ENCODE results near the gene SYNPO2.
"Not testable (repeated sequence)": the region's sequence is repeated elsewhere in the genome, so short reads cannot be mapped to it uniquely, and the experiment has no call there.

The SYNPO2 gene

DNA sequence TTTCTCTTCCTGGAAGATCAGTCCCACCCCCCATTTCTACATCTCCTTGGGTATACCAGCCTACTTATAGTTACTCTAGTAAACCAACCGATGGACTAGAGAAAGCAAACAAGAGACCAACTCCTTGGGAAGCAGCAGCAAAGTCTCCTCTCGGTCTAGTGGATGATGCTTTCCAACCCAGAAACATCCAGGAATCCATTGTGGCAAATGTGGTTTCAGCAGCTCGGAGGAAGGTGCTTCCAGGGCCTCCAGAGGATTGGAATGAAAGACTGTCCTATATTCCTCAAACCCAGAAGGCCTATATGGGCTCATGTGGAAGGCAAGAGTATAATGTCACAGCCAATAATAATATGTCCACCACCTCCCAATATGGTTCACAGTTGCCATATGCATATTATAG, 168.8 kb downstream of the SYNPO2 start:
- H3K36me3 ChIP-seq (ENCODE audit: low read length), result no peaks in the 10 kb centered on the region
- H3K79me2 ChIP-seq (ENCODE audit: insufficient read depth, low read length), result no peaks in the 10 kb centered on the region
- no peak overlapping the region for H3K9ac ChIP-seq (ENCODE audit: low read length)
- no peak overlapping the region for H2AFZ ChIP-seq (ENCODE audit: low read depth, low read length, severe bottlenecking)
- no peak overlapping the region for H3K4me3 ChIP-seq (ENCODE audit: insufficient read depth, low read length, poor library complexity, severe bottlenecking)
- H3F3A ChIP-seq (ENCODE audit: insufficient read depth), result no peaks in the 10 kb centered on the region
- no peak overlapping the region for H3K27ac ChIP-seq (ENCODE audit: low read depth, low read length)
- H3K9me2 ChIP-seq (replicated peaks; ENCODE audit: insufficient read depth, low read length), result no peaks in the 10 kb centered on the region
- H3K9me3 ChIP-seq (ENCODE audit: insufficient read depth, low read length), result no peaks in the 10 kb centered on the region
- TF ChIP-seq, protein P1, sequence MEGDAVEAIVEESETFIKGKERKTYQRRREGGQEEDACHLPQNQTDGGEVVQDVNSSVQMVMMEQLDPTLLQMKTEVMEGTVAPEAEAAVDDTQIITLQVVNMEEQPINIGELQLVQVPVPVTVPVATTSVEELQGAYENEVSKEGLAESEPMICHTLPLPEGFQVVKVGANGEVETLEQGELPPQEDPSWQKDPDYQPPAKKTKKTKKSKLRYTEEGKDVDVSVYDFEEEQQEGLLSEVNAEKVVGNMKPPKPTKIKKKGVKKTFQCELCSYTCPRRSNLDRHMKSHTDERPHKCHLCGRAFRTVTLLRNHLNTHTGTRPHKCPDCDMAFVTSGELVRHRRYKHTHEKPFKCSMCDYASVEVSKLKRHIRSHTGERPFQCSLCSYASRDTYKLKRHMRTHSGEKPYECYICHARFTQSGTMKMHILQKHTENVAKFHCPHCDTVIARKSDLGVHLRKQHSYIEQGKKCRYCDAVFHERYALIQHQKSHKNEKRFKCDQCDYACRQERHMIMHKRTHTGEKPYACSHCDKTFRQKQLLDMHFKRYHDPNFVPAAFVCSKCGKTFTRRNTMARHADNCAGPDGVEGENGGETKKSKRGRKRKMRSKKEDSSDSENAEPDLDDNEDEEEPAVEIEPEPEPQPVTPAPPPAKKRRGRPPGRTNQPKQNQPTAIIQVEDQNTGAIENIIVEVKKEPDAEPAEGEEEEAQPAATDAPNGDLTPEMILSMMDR (IDR thresholded peaks at IDR 0.05; ENCODE audit: insufficient read depth, low read length, poor library complexity, severe bottlenecking), result no peak
- no peak for TF ChIP-seq EZH2phosphoT487 (conservative IDR thresholded peaks at IDR 0.05; ENCODE audit: low read length)
- no peaks in the 10 kb centered on the region for H3K27me3 ChIP-seq (ENCODE audit: low read length)
- H4K20me1 ChIP-seq (ENCODE audit: low read depth, low read length), result no peaks in the 10 kb centered on the region
- no peak overlapping the region for H3K4me2 ChIP-seq (ENCODE audit: low read depth, low read length, poor library complexity, severe bottlenecking)

GRCh38 chr4:119059221-119059620, 170.6 kb downstream of the SYNPO2 start:
- no peak overlapping the region for H3K27ac ChIP-seq (ENCODE audit: low read depth, low read length)
- no peaks in the 10 kb centered on the region for H3K36me3 ChIP-seq (ENCODE audit: low read length)
- H3F3A ChIP-seq (ENCODE audit: insufficient read depth), result no peaks in the 10 kb centered on the region
- no peaks in the 10 kb centered on the region for H3K9me3 ChIP-seq (ENCODE audit: insufficient read depth, low read length)
- H2AFZ ChIP-seq (ENCODE audit: low read depth, low read length, severe bottlenecking), result no peak overlapping the region
- H3K9ac ChIP-seq (ENCODE audit: low read length), result no peak overlapping the region
- H3K4me3 ChIP-seq (ENCODE audit: insufficient read depth, low read length, poor library complexity, severe bottlenecking), result no peak overlapping the region
- no peaks in the 10 kb centered on the region for H3K79me2 ChIP-seq (ENCODE audit: insufficient read depth, low read length)
- H4K20me1 ChIP-seq (ENCODE audit: low read depth, low read length), result no peaks in the 10 kb centered on the region
- no peaks in the 10 kb centered on the region for H3K27me3 ChIP-seq (ENCODE audit: low read length)
- TF ChIP-seq, protein P1 (IDR thresholded peaks at IDR 0.05; ENCODE audit: insufficient read depth, low read length, poor library complexity, severe bottlenecking), result no peak
- no peak for TF ChIP-seq EZH2phosphoT487 (conservative IDR thresholded peaks at IDR 0.05; ENCODE audit: low read length)
- no peaks in the 10 kb centered on the region for H3K9me2 ChIP-seq (replicated peaks; ENCODE audit: insufficient read depth, low read length)
- H3K4me2 ChIP-seq (ENCODE audit: low read depth, low read length, poor library complexity, severe bottlenecking), result no peak overlapping the region

- not testable (repeated sequence) for H2AFZ ChIP-seq (ENCODE audit: low read depth, low read length, severe bottlenecking); H3K36me3 ChIP-seq (ENCODE audit: low read length); H3K9me2 ChIP-seq (replicated peaks; ENCODE audit: insufficient read depth, low read length); H4K20me1 ChIP-seq (ENCODE audit: low read depth, low read length); H3K27ac ChIP-seq (ENCODE audit: low read depth, low read length); H3K79me2 ChIP-seq (ENCODE audit: insufficient read depth, low read length); H3K27me3 ChIP-seq (ENCODE audit: low read length); H3K9me3 ChIP-seq (ENCODE audit: insufficient read depth, low read length); H3K9ac ChIP-seq (ENCODE audit: low read length); H3K4me2 ChIP-seq (ENCODE audit: low read depth, low read length, poor library complexity, severe bottlenecking); H3K4me3 ChIP-seq (ENCODE audit: insufficient read depth, low read length, poor library complexity, severe bottlenecking); H3F3A ChIP-seq (ENCODE audit: insufficient read depth)
These were observed 178.5 kb downstream of the SYNPO2 start for GRCh38 chr4:119067125-119067524.

GRCh38 chr4:119067670-119068360, 179.2 kb downstream of the SYNPO2 start:
- H2AFZ ChIP-seq (ENCODE audit: low read depth, low read length, severe bottlenecking); H3K4me2 ChIP-seq (ENCODE audit: low read depth, low read length, poor library complexity, severe bottlenecking); H3K36me3 ChIP-seq (ENCODE audit: low read length); H3K4me3 ChIP-seq (ENCODE audit: insufficient read depth, low read length, poor library complexity, severe bottlenecking); H3F3A ChIP-seq (ENCODE audit: insufficient read depth); H3K27ac ChIP-seq (ENCODE audit: low read depth, low read length); H3K79me2 ChIP-seq (ENCODE audit: insufficient read depth, low read length); H4K20me1 ChIP-seq (ENCODE audit: low read depth, low read length); H3K27me3 ChIP-seq (ENCODE audit: low read length); H3K9me3 ChIP-seq (ENCODE audit: insufficient read depth, low read length); H3K9me2 ChIP-seq (replicated peaks; ENCODE audit: insufficient read depth, low read length); H3K9ac ChIP-seq (ENCODE audit: low read length): not testable (repeated sequence)
